Vagina (tissue), 2 donors: Measurements from ENCODE around the gene FAF1. TPM values are rescaled to one million over a fixed set of nuclear protein-coding genes. Genes with fewer than 3 reads are reported as not detected.
A peak's percentile ranks its signal among the peaks of the same experiment; 100 is the strongest.

Source experiments
- DNase-seq, 2 donors: peaks; one replicate each; pipeline ENCODE4 v3.0.0-alpha.2; 2017; ENCODE audit errors: extremely low spot score in 2 of 2
- H3K27ac ChIP-seq: fragments of 200-600 bp; sonication (generic); one replicate; pipeline ENCODE4 v1.5.1; 2019
- H3K27me3 ChIP-seq: fragments of 200-600 bp; sonication (generic); one replicate; pipeline ENCODE4 v1.5.1; 2019
- H3K36me3 ChIP-seq, 2 donors: fragments of 200-600 bp; sonication (generic); one replicate each; pipeline ENCODE4 v1.5.1; 2017 to 2019
- H3K4me1 ChIP-seq: fragments of 200-600 bp; sonication (generic); one replicate; pipeline ENCODE4 v1.5.1; 2019
- H3K4me3 ChIP-seq, 2 donors: fragments of 200-600 bp; sonication (generic); 1 replicate in 1 of 2; 2 replicates in 1 of 2; pipeline ENCODE4 v1.5.1; 2016 to 2019
- H3K9me3 ChIP-seq: fragments of 200-600 bp; sonication (generic); one replicate; pipeline ENCODE4 v1.5.1; 2019
- CTCF ChIP-seq, 3 experiments: fragments of 450-650 bp in 2 of 3; fragments of 200-600 bp in 1 of 3; sonication (generic) in 1 of 3; IDR thresholded peaks; one replicate each; pipeline ENCODE4 v1.5.1; 2017 to 2019; ENCODE audit warnings: antibody characterized with exemption in 3 of 3, mild to moderate bottlenecking in 2 of 3, moderate library complexity in 2 of 3
- POLR2A ChIP-seq, 2 donors: fragments of 450-650 bp; IDR thresholded peaks; one replicate each; pipeline ENCODE4 v1.6.1; 2017; ENCODE audit warnings: antibody characterized with exemption in 2 of 2, mild to moderate bottlenecking in 2 of 2, moderate library complexity in 2 of 2
- POLR2AphosphoS5 ChIP-seq, 2 donors: sonication (generic); formaldehyde crosslinking; IDR thresholded peaks; one replicate each; pipeline ENCODE4 v1.9.0; 2017; ENCODE audit warnings: antibody characterized with exemption in 2 of 2, mild to moderate bottlenecking in 2 of 2, low read depth in 1 of 2; ENCODE audit not compliant: insufficient read depth in 1 of 2
- intact Hi-C: fragments of 100-400 bp; cut with DNase I; formaldehyde crosslinking; loops from one replicate; pipeline ENCODE4 v1.15.1; 2023
- total RNA-seq: library from RNA; depleted of rRNA; stranded (reverse); fragments of >200 nt; gene quantifications from one replicate; pipeline ENCODE4 v1.2.3, GENCODE V29; 2016

The FAF1 gene
- total RNA-seq, 1 donor from 2014 or later, result 40.0 TPM

GRCh38 chr1:50424884-50425375, 535.1 kb downstream of the FAF1 start:
- DNase-seq, result no peak

GRCh38 chr1:50424045-50424883, 535.8 kb downstream of the FAF1 start:
- Histone ChIP-seq H3K4me1 (peaks cover 61% of the 10 kb centered on the region), H3K27me3 (peaks cover 40% of the 10 kb centered on the region)

More at GRCh38 chr1:50424884-50425375, 535.1 kb downstream of the FAF1 start:
- H3K27ac ChIP-seq, result no peak overlapping the region
- H3K4me1 ChIP-seq, result peaks cover 58% of the 10 kb centered on the region
- intact Hi-C loops, result no loop called here
- H3K4me3 ChIP-seq, result peak overlapping the region in 1 of 2 donors; percentile 19
- no peaks in the 10 kb centered on the region for H3K36me3 ChIP-seq
- no peaks in the 10 kb centered on the region for H3K9me3 ChIP-seq
- TF ChIP-seq POLR2AphosphoS5 (IDR thresholded peaks at IDR 0.05; ENCODE audit: insufficient read depth in 1 of 2, low read depth in 1 of 2) (no peak), POLR2A (IDR thresholded peaks at IDR 0.05) (no peak), CTCF (IDR thresholded peaks at IDR 0.05) (no peak)
- peaks cover 33% of the 10 kb centered on the region for H3K27me3 ChIP-seq

GRCh38 chr1:50423670-50424000, 536.4 kb downstream of the FAF1 start:
- TF ChIP-seq POLR2AphosphoS5 (IDR thresholded peaks at IDR 0.05; ENCODE audit: insufficient read depth in 1 of 2, low read depth in 1 of 2) (no peak), CTCF (IDR thresholded peaks at IDR 0.05) (no peak), POLR2A (IDR thresholded peaks at IDR 0.05) (no peak)
- Histone ChIP-seq H3K4me1 (peaks cover 64% of the 10 kb centered on the region), H3K27ac (no peak overlapping the region), H3K9me3 (no peaks in the 10 kb centered on the region), H3K4me3 (peak overlapping the region; percentile 2 to 30), H3K36me3 (no peaks in the 10 kb centered on the region), H3K27me3 (peaks cover 41% of the 10 kb centered on the region)
- DNase-seq, result no peak
- intact Hi-C loops, result no loop called here

More at GRCh38 chr1:50424045-50424883, 535.8 kb downstream of the FAF1 start:
- no peaks in the 10 kb centered on the region for H3K9me3 ChIP-seq
- H3K36me3 ChIP-seq, result no peaks in the 10 kb centered on the region
- DNase-seq, result no peak
- H3K4me3 ChIP-seq, result peak overlapping the region; percentile 19 to 30
- TF ChIP-seq CTCF (IDR thresholded peaks at IDR 0.05), result no peak
- TF ChIP-seq POLR2AphosphoS5 (IDR thresholded peaks at IDR 0.05; ENCODE audit: insufficient read depth in 1 of 2, low read depth in 1 of 2), result no peak
- no peak for TF ChIP-seq POLR2A (IDR thresholded peaks at IDR 0.05)
- no peak overlapping the region for H3K27ac ChIP-seq
- intact Hi-C loops, result no loop called here

GRCh38 chr1:50422946-50423669, 537.0 kb downstream of the FAF1 start, which contains the start of gene DMRTA2:
Gene DMRTA2, minus strand, starts transcription at chr1:50423443. Its CDS starts 1,907 bp downstream, at chr1:50421536.
- no peaks in the 10 kb centered on the region for H3K36me3 ChIP-seq
- TF ChIP-seq POLR2A (IDR thresholded peaks at IDR 0.05), result no peak
- TF ChIP-seq POLR2AphosphoS5 (IDR thresholded peaks at IDR 0.05; ENCODE audit: insufficient read depth in 1 of 2, low read depth in 1 of 2), result no peak
- TF ChIP-seq CTCF (IDR thresholded peaks at IDR 0.05), result no peak
- peaks cover 70% of the 10 kb centered on the region for H3K4me1 ChIP-seq
- H3K27me3 ChIP-seq, result peaks cover 45% of the 10 kb centered on the region
- H3K27ac ChIP-seq, result no peak within 1 kb of the TSS
- no peaks in the 10 kb centered on the region for H3K9me3 ChIP-seq
- H3K4me3 ChIP-seq, result peak within 1 kb of the TSS; percentile 2 to 30
- intact Hi-C loops, result no loop called here
- DNase-seq, result no peak
